B cell (primary cell): ENCODE data around the gene VIL1. TPM values are rescaled to one million over a fixed set of nuclear protein-coding genes. Genes with fewer than 3 reads are reported as not detected.
A peak's percentile ranks its signal among the peaks of the same experiment; 100 is the strongest.

ENCODE experiments used
- ATAC-seq: fragments of 200-7000 bp; cut with Tn5 transposase; one replicate; pipeline ENCODE4 v1.10.0; 2021; ENCODE audit warnings: low read depth, mild to moderate bottlenecking, moderate number of reproducible peaks, moderate library complexity
- CTCF ChIA-PET: fragments of 350-600 bp; sonication (Branson Sonifier 250); formaldehyde crosslinking; loops from one replicate; lab custom pipeline; 2021; ENCODE audit warnings: antibody characterized with exemption, inconsistent platforms; lab: Charles Lee
- POLR2A ChIA-PET: fragments of 350-600 bp; sonication (Branson Sonifier 250); formaldehyde crosslinking; loops from one replicate; lab custom pipeline; 2021; ENCODE audit warnings: antibody characterized with exemption; lab: Charles Lee
- DNase-seq: peaks from one replicate; pipeline ENCODE4 v3.0.0; 2013
- H2AFZ ChIP-seq: 2 replicates; pipeline ENCODE4 v1.6.1; 2012; ENCODE audit warnings: mild to moderate bottlenecking, low read depth, low read length; ENCODE audit not compliant: insufficient read depth, poor library complexity, severe bottlenecking
- H3K27ac ChIP-seq, 2 donors: 1 replicate in 1 of 2; 2 replicates in 1 of 2; pipeline ENCODE4 v1.5.1; 2012 to 2013; ENCODE audit warnings: low read length in 2 of 2, mild to moderate bottlenecking in 2 of 2, moderate library complexity in 1 of 2
- H3K27me3 ChIP-seq, 4 experiments: fragments of 200-600 bp in 1 of 4; sonication (generic) in 1 of 4; replicated peaks in 1 of 4; 1 replicate in 2 of 4; 2 replicates in 2 of 4; pipeline versions ENCODE4 v1.6.1 to v1.7.0; 2013 to 2016; ENCODE audit warnings: low read length in 3 of 4, mild to moderate bottlenecking in 2 of 4, mixed read lengths in 1 of 4, moderate library complexity in 1 of 4; ENCODE audit not compliant: insufficient read depth in 4 of 4, control insufficient read depth in 3 of 4; ENCODE audit errors: control extremely low read depth in 1 of 4
- H3K36me3 ChIP-seq, 2 experiments: replicated peaks in 1 of 2; 1 replicate in 1 of 2; 2 replicates in 1 of 2; pipeline versions ENCODE4 v1.6.1 to v1.7.1; 2013; ENCODE audit warnings: low read length in 1 of 2; ENCODE audit not compliant: insufficient read depth in 2 of 2, control insufficient read depth in 1 of 2; ENCODE audit errors: control extremely low read depth in 1 of 2, extremely low read depth in 1 of 2
- H3K4me1 ChIP-seq, 2 donors: fragments of 200-600 bp in 1 of 2; sonication (generic) in 1 of 2; 1 replicate in 1 of 2; 2 replicates in 1 of 2; pipeline versions ENCODE4 v1.5.1 to v1.6.1; 2013 to 2017; ENCODE audit warnings: low read length in 2 of 2; ENCODE audit not compliant: control insufficient read depth in 2 of 2, insufficient read depth in 2 of 2
- H3K4me2 ChIP-seq: replicated peaks from 2 replicates; pipeline ENCODE3; 2012; ENCODE audit warnings: mild to moderate bottlenecking, low read depth, low read length; ENCODE audit not compliant: poor library complexity, severe bottlenecking
- H3K4me3 ChIP-seq, 5 experiments: fragments of 200-600 bp in 1 of 5; sonication (generic) in 1 of 5; 1 replicate in 3 of 5; 2 replicates in 2 of 5; pipeline versions ENCODE4 v1.5.1 to v1.7.0; 2011 to 2016; ENCODE audit warnings: low read length in 4 of 5, mild to moderate bottlenecking in 4 of 5, low read depth in 2 of 5, control low read depth in 1 of 5, moderate library complexity in 1 of 5; ENCODE audit not compliant: insufficient read depth in 1 of 5; ENCODE audit errors: control extremely low read depth in 1 of 5, extremely low read depth in 1 of 5
- H3K79me2 ChIP-seq: fragments of 200-600 bp; sonication (generic); one replicate; pipeline ENCODE4 v1.6.0; 2016; ENCODE audit warnings: low read length; ENCODE audit not compliant: control insufficient read depth, insufficient read depth
- H3K9ac ChIP-seq: fragments of 200-600 bp; sonication (generic); 2 replicates; pipeline ENCODE4 v1.6.1; 2017; ENCODE audit warnings: mild to moderate bottlenecking, low read length, moderate library complexity
- H3K9me3 ChIP-seq, 3 donors: one replicate each; pipeline versions ENCODE4 v1.6.1 to v1.7.1; 2013; ENCODE audit warnings: low read length in 2 of 3; ENCODE audit not compliant: control insufficient read depth in 2 of 3, insufficient read depth in 1 of 3; ENCODE audit errors: control extremely low read depth in 1 of 3
- H4K20me1 ChIP-seq: 2 replicates; pipeline ENCODE4 v1.6.0; 2012; ENCODE audit warnings: mild to moderate bottlenecking, low read length; ENCODE audit not compliant: insufficient read depth, control insufficient read depth, poor library complexity, severe bottlenecking
- H3K27ac Mint-ChIP-seq: one replicate; pipeline ENCODE4 v1.8.0; 2021; ENCODE audit warnings: mixed read lengths
- H3K27me3 Mint-ChIP-seq: one replicate; pipeline ENCODE4 v1.8.0; 2021; ENCODE audit warnings: mixed read lengths
- H3K4me1 Mint-ChIP-seq: one replicate; pipeline ENCODE4 v1.8.0; 2021; ENCODE audit warnings: mixed read lengths
- H3K4me3 Mint-ChIP-seq: one replicate; pipeline ENCODE4 v1.8.0; 2021; ENCODE audit warnings: mixed read lengths
- H3K9me3 Mint-ChIP-seq: one replicate; pipeline ENCODE4 v1.8.0; 2022; ENCODE audit warnings: mixed read lengths; ENCODE audit not compliant: insufficient read depth
- EZH2 ChIP-seq: IDR thresholded peaks from 2 replicates; pipeline ENCODE4 v1.6.1; 2012; ENCODE audit warnings: borderline replicate concordance, low read depth, mild to moderate bottlenecking, moderate library complexity, low read length; ENCODE audit not compliant: insufficient read depth, poor library complexity, severe bottlenecking
- WGBS: methylation state at CpG from one replicate; pipeline ENCODE4 v1.1.5; 2013; ENCODE audit warnings: missing lambda C conversion rate; ENCODE audit not compliant: insufficient coverage; 5-methylcytosine and 5-hydroxymethylcytosine counted together
- intact Hi-C: fragments of 100-400 bp; cut with micrococcal nuclease; formaldehyde crosslinking; loops from one replicate; pipeline ENCODE4 v1.10.0; 2022
- polyA plus RNA-seq: library from polyadenylated mRNA; depleted of rRNA; stranded (reverse); fragments of >200 nt; gene quantifications from 2 replicates; pipeline ENCODE4 v1.2.3, GENCODE V29; 2012
- total RNA-seq, 2 donors: library from RNA; stranded (reverse); fragments of 120-200 nt in 1 of 2; gene quantifications; 1 replicate in 1 of 2; 2 replicates in 1 of 2; pipeline versions ENCODE4 v1.2.3 to v1.2.4, GENCODE V29; 2013 to 2022
- TF ChIP-seq, protein P1 (sequence below): fragments of 200-600 bp; IDR thresholded peaks from one replicate; pipeline ENCODE4 v1.8.0; 2022; ENCODE audit warnings: antibody characterized with exemption, mild to moderate bottlenecking

The VIL1 gene
- total and polyA plus RNA-seq, 2 donors (not counting 1 experiment from before 2014, with no cell fraction given) = not detected

DNA sequence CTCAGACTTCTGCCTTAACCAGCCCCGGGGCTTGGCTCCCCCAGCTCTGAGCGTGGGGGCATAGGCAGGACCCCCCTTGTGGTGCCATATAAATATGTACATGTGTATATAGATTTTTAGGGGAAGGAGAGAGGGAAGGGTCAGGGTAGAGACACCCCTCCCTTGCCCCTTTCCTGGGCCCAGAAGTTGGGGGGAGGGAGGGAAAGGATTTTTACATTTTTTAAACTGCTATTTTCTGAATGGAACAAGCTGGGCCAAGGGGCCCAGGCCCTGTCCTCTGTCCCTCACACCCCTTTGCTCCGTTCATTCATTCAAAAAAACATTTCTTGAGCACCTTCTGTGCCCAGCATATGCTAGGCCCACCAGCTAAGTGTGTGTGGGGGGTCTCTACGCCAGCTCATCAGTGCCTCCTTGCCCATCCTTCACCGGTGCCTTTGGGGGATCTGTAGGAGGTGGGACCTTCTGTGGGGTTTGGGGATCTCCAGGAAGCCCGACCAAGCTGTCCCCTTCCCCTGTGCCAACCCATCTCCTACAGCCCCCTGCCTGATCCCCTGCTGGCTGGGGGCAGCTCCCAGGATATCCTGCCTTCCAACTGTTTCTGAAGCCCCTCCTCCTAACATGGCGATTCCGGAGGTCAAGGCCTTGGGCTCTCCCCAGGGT lies 13.7 kb upstream of the VIL1 start:
- H3K27me3 ChIP-seq = no peaks in the 10 kb centered on the region
- Mint-ChIP-seq H3K27ac (peak overlapping the region; percentile 89), H3K9me3 (no peaks in the 10 kb centered on the region), H3K27me3 (no peaks in the 10 kb centered on the region), H3K4me1 (peaks cover 51% of the 10 kb centered on the region), H3K4me3 (peak overlapping the region; percentile 88)
- intact Hi-C loops = no loop called here
- no peak for DNase-seq
- H3K79me2 ChIP-seq = peaks cover 16% of the 10 kb centered on the region
- H3K9ac ChIP-seq = peak overlapping the region; percentile 59
- peak overlapping the region; percentile 55 to 78 for H3K27ac ChIP-seq
- peaks cover 2 to 33% of the 10 kb centered on the region in 2 experiments for H3K36me3 ChIP-seq
- no peak for TF ChIP-seq EZH2
- TF ChIP-seq, protein P1, sequence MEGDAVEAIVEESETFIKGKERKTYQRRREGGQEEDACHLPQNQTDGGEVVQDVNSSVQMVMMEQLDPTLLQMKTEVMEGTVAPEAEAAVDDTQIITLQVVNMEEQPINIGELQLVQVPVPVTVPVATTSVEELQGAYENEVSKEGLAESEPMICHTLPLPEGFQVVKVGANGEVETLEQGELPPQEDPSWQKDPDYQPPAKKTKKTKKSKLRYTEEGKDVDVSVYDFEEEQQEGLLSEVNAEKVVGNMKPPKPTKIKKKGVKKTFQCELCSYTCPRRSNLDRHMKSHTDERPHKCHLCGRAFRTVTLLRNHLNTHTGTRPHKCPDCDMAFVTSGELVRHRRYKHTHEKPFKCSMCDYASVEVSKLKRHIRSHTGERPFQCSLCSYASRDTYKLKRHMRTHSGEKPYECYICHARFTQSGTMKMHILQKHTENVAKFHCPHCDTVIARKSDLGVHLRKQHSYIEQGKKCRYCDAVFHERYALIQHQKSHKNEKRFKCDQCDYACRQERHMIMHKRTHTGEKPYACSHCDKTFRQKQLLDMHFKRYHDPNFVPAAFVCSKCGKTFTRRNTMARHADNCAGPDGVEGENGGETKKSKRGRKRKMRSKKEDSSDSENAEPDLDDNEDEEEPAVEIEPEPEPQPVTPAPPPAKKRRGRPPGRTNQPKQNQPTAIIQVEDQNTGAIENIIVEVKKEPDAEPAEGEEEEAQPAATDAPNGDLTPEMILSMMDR = no peak
- H3K4me2 ChIP-seq = peak overlapping the region; percentile 96
- peaks cover 39% of the 10 kb centered on the region for H4K20me1 ChIP-seq
- ATAC-seq = no peak
- H3K4me1 ChIP-seq = peaks cover 34 to 54% of the 10 kb centered on the region in 2 donors
- H3K9me3 ChIP-seq = no peaks in the 10 kb centered on the region
- no CpG with 5 or more reads among the region's 8 CpGs for WGBS
- peak overlapping the region in 2 of 5 experiments; percentile 41 to 72 for H3K4me3 ChIP-seq
- POLR2A ChIA-PET = interaction anchor here (0.7 to 1.2 kb wide), 2 partner anchors 9 to 132 kb away, joined by 3 to 4 read pairs; no protein-coding TSS in a partner anchor
- CTCF ChIA-PET = interaction anchor here (0.5 to 2.1 kb wide), 4 partner anchors 8 to 114 kb away, joined by 3 to 9 read pairs (median 4); no protein-coding TSS in a partner anchor
- H2AFZ ChIP-seq = no peak overlapping the region

DNA sequence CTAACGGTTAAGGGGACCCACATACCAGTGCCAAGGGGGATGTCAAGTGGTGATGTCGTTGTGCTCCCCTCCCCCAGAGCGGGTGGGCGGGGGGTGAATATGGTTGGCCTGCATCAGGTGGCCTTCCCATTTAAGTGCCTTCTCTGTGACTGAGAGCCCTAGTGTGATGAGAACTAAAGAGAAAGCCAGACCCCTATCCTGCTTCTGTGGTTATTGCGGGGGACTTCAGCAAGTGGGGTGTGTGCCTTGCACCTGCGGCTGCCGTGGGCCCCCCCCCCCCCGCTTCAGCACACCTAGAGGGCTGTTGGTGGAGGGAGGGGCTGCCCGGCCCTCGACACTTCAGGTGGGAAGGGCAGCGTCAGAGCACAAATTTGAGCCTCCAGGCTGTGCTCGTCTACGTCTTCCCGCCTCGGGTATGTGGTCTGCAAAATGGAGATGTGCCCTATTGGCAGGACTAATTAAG lies 13.1 kb upstream of the VIL1 start:
- Mint-ChIP-seq H3K27me3 (no peaks in the 10 kb centered on the region), H3K4me1 (peaks cover 51% of the 10 kb centered on the region), H3K27ac (peak overlapping the region; percentile 89), H3K4me3 (peak overlapping the region; percentile 88), H3K9me3 (no peaks in the 10 kb centered on the region)
- Histone ChIP-seq H3K9ac (peak overlapping the region; percentile 59), H4K20me1 (peaks cover 39% of the 10 kb centered on the region), H2AFZ (peak overlapping the region; percentile 56), H3K4me2 (peak overlapping the region; percentile 96), H3K36me3 (peaks cover 2 to 33% of the 10 kb centered on the region in 2 experiments), H3K4me3 (peak overlapping the region in 4 of 5 experiments; percentile 41 to 72 (median 56)), H3K9me3 (no peaks in the 10 kb centered on the region), H3K4me1 (peaks cover 34 to 54% of the 10 kb centered on the region in 2 donors), H3K27ac (peak overlapping the region; percentile 55 to 78), H3K27me3 (no peaks in the 10 kb centered on the region), H3K79me2 (peaks cover 12% of the 10 kb centered on the region)
- ChIA-PET POLR2A (interaction anchor here (0.7 to 1.2 kb wide), 3 partner anchors 10 to 113 kb away, joined by 3 to 5 read pairs (median 3); partner anchors contain the start of gene TMBIM1), CTCF (interaction anchor here (1.0 to 2.1 kb wide), 4 partner anchors 10 to 187 kb away, joined by 3 to 9 read pairs (median 4); no protein-coding TSS in a partner anchor)
- ATAC-seq = no peak
- TF ChIP-seq EZH2 = no peak
- TF ChIP-seq, protein P1 = no peak
- intact Hi-C loops = loop anchor here (1.0 to 2.0 kb wide), 6 partner anchors 9 to 491 kb away; partner anchors contain the start of genes CNOT9, TTLL4 and USP37
- DNase-seq = no peak
- 9% methylated on average over 11 of the region's 15 CpGs for WGBS
